ENCODE data around the gene FAM120A. TPM values are rescaled to one million over a fixed set of nuclear protein-coding genes. Genes with fewer than 3 reads are reported as not detected.

The FAM120A gene, protein sequence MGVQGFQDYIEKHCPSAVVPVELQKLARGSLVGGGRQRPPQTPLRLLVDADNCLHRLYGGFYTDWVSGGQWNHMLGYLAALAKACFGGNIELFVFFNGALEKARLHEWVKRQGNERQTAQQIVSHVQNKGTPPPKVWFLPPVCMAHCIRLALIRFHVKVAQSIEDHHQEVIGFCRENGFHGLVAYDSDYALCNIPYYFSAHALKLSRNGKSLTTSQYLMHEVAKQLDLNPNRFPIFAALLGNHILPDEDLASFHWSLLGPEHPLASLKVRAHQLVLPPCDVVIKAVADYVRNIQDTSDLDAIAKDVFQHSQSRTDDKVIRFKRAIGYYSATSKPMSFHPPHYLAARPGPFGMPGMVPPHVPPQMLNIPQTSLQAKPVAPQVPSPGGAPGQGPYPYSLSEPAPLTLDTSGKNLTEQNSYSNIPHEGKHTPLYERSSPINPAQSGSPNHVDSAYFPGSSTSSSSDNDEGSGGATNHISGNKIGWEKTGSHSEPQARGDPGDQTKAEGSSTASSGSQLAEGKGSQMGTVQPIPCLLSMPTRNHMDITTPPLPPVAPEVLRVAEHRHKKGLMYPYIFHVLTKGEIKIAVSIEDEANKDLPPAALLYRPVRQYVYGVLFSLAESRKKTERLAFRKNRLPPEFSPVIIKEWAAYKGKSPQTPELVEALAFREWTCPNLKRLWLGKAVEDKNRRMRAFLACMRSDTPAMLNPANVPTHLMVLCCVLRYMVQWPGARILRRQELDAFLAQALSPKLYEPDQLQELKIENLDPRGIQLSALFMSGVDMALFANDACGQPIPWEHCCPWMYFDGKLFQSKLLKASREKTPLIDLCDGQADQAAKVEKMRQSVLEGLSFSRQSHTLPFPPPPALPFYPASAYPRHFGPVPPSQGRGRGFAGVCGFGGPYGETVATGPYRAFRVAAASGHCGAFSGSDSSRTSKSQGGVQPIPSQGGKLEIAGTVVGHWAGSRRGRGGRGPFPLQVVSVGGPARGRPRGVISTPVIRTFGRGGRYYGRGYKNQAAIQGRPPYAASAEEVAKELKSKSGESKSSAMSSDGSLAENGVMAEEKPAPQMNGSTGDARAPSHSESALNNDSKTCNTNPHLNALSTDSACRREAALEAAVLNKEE
- 77.9 and 79.3 TPM in 2 replicates for total RNA-seq (2014; rRNA removed; shearing (Covaris generic))

DNA sequence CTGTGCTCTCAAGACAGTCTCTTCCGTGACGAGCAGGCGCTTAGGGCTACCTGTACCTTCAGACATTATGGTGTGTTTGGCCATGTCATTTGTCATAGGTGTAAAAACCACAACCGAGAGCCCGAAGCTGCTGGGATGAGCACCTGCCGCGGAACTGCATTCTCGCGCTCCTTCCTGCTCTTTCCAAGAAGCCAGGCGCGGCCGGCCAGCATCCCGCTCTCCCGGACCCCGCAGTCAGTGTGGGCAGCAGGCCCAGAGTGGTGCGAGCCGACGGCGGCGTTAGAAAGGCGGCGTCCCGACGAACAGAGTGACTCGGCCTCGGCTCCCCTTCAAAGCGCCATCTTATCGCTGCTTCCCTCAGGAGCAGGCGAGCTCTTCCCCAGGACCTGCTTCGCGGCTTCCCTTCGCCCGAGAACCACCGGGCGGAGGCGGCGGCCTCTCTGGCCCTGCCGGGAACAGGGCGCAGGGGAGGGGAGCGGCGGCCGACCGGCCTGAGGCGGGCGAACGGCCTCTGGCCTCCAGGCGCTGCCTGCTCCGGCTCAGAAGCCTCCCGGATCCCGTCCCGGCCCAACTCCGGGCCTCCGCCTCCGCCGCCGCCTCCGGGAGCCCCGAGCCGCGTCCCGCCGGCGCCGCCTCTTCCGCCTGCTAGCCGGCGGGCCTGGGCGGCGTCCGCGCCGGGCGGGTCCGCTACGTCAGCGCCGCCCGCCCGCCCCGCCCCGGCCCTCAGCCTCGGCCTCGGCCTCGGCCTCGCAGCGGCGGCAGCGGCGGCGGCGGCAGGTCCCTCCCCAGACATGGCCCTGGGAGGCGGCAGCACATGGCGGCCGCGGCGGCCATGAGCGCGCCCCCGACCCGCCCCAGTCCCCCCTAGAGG is at the start of gene FAM120A:
TSS of gene FAM120A (plus strand) at position 741 of the 871 bp plus-strand sequence. CDS start 231 bp downstream, outside the sequence.

DNA sequence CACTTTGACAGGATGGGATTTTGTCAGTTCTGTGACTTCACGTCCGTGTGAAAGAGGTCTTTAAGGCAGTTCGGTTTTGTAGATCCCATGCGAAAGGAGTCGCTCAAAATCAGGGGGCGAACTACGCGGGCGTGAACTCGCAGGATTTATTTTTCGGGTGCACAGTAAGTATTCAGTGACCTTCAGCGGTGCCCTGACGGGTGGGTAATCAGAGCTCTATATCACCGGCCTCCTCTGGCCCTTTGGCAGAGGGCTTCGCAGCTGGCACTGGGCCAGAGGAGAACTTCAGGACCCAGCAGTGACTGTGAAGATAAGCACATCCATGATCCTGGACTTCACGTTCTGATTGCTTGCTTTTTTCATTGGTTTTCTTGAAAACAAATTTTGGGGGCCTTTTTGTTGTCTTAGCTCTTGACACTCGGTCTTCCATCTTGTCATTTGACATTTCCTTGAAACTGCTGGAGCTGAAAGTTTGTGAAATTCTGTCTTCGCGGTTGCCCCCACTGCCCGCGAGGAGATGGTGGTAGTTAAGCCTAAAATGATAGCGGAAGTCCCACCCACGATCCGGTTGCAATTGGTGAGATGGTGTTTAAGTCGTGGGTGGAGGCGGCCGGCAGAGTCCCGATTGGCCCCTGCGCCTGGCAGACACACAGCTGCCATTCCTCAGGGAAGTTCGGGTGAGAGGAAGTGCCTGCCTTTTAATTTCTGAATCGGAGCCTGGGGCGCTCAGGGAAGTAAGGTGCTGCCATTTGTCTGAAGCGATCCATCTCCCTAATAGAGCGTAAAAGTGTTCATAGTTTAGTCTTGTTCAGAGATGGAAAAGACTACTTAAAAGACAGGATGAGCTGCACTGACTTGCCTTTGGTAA is 1.8 kb downstream of the FAM120A start, which contains the start of gene FAM120AOS:
TSS of gene FAM120AOS (minus strand) at position 535 of the 868 bp plus-strand sequence. CDS start 872 bp downstream, outside the sequence.

DNA sequence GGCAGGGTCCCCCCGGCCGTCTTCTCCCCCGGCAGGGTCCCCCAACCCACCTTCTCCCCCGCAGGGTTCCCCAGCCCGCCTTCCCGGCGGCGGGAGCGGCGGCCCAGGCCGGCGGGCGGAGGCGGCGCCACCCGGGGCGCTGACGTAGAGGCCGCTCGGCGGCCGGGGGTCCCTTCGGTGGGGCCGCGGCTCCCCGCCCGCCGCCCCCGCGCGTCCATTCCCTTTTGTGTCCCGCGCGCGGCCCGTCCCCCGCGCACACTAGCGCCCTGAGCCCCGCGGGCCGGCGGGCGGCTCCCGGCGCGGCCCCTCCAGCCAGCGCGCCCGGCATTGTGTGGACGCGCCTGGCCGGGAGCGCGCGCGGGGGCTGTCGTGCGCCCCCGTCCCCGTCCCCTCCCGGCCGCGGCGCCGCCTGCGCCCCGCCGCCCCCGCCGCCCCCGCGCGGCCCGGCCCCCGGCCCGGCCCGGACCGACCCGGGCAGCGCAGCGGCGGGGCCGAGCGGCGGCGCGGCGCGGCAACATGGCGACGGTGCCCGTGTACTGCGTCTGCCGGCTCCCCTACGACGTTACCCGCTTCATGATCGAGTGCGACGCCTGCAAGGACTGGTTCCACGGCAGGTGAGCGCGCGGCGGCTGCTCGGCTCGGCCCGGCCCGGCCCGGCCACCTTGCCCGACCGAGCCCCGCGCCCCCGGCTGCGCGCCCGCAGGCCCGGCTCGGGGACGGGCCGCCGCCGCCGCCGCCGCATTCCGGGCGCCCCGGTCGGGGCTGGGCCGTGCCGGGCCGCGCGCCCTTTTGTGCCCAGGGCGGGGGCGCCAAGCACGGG is 125.0 kb downstream of the FAM120A start, which contains the start of gene PHF2:
TSS of gene PHF2 (plus strand) at position 327 of the 820 bp plus-strand sequence. CDS start at position 517, 190 bp downstream.

Small RNA genes within 50 kb of the gene (small RNA-seq; reads per million reads assigned to genes)
- gene RF00019, result not detected

Other genes starting within 250 kb of the FAM120A start
- 39.4 and 48.4 TPM in 2 replicates for gene FAM120AOS, start 1.9 kb downstream of the FAM120A start, total RNA-seq (2014; rRNA removed; shearing (Covaris generic))
- gene PHF2, start 124.9 kb downstream of the FAM120A start, total RNA-seq (2014; rRNA removed; shearing (Covaris generic)), result 14.9 and 16.1 TPM in 2 replicates